A673 (cell line): ENCODE measurements around the gene CBX2. TPM values are rescaled to one million over a fixed set of nuclear protein-coding genes. Genes with fewer than 3 reads are reported as not detected.
A peak's percentile ranks its signal among the peaks of the same experiment; 100 is the strongest.

Experiments used
- BruUV-seq: library from RNA; stranded (reverse); fragments of 400-500 nt; replicated peaks from 2 replicates; lab custom pipeline; 2021; lab: Mats Ljungman, UMichigan
- CTCF ChIA-PET: fragments of 300-600 bp; sonication (Branson Sonifier 250); formaldehyde crosslinking; loops from one replicate; lab custom pipeline; 2022; ENCODE audit warnings: antibody characterized with exemption; lab: Charles Lee
- POLR2A ChIA-PET: fragments of 300-600 bp; sonication (Branson Sonifier 250); formaldehyde crosslinking; loops from one replicate; lab custom pipeline; 2022; ENCODE audit warnings: antibody characterized with exemption; ENCODE audit not compliant: low non-redundant PET; lab: Charles Lee
- DNase-seq: peaks from one replicate; pipeline ENCODE4 v3.0.0-alpha.2; 2015; ENCODE audit warnings: low spot score
- H3K27ac ChIP-seq: fragments of 200-600 bp; sonication (generic); 2 replicates; pipeline ENCODE4 v1.5.1; 2016; ENCODE audit warnings: mixed run types, low read depth, mild to moderate bottlenecking, mixed read lengths, antibody characterized with exemption, low read length; ENCODE audit not compliant: poor library complexity, severe bottlenecking
- H3K27me3 ChIP-seq: fragments of 200-600 bp; sonication (generic); replicated peaks from 2 replicates; pipeline ENCODE4 v1.6.1; 2017; ENCODE audit warnings: mixed run types, low read depth, mild to moderate bottlenecking, mixed read lengths, antibody characterized with exemption, low read length; ENCODE audit not compliant: insufficient read depth, poor library complexity
- H3K36me3 ChIP-seq: fragments of 200-600 bp; sonication (generic); 2 replicates; pipeline ENCODE4 v1.6.1; 2016; ENCODE audit warnings: mixed run types, mild to moderate bottlenecking, mixed read lengths, antibody characterized with exemption, low read length; ENCODE audit not compliant: insufficient read depth, poor library complexity, severe bottlenecking
- H3K4me1 ChIP-seq: fragments of 200-600 bp; sonication (generic); 2 replicates; pipeline ENCODE4 v1.6.1; 2017; ENCODE audit warnings: mixed run types, mild to moderate bottlenecking, mixed read lengths, antibody characterized with exemption, low read length; ENCODE audit not compliant: insufficient read depth, poor library complexity, severe bottlenecking
- H3K4me3 ChIP-seq: fragments of 200-600 bp; sonication (generic); 2 replicates; pipeline ENCODE4 v1.5.1; 2016; ENCODE audit warnings: low read depth, mixed run types, mild to moderate bottlenecking, mixed read lengths, low read length; ENCODE audit not compliant: poor library complexity, severe bottlenecking
- H3K9me3 ChIP-seq: fragments of 200-600 bp; sonication (generic); 2 replicates; pipeline ENCODE4 v1.6.1; 2016; ENCODE audit warnings: mixed run types, low read depth, mild to moderate bottlenecking, mixed read lengths, antibody characterized with exemption, low read length; ENCODE audit not compliant: poor library complexity, severe bottlenecking
- EZH2 ChIP-seq: fragments of 200-600 bp; sonication (generic); IDR thresholded peaks from 2 replicates; pipeline ENCODE4 v1.6.1; 2017; ENCODE audit warnings: borderline replicate concordance, low read depth, mild to moderate bottlenecking, mixed read lengths, antibody characterized with exemption, low read length; ENCODE audit not compliant: poor library complexity, severe bottlenecking
- intact Hi-C: fragments of 100-400 bp; cut with micrococcal nuclease; formaldehyde crosslinking; loops from one replicate; pipeline ENCODE4 v1.10.0; 2022; ENCODE audit not compliant: unreplicated experiment
- total RNA-seq: library from RNA; stranded (reverse); gene quantifications from 2 replicates; pipeline ENCODE4 v1.2.3, GENCODE V29; 2021
- TF ChIP-seq, protein P1 (sequence below): fragments of 300-800, 200-600 bp; sonication (generic); conservative IDR thresholded peaks from 2 replicates; pipeline ENCODE4 v1.5.1; 2017; ENCODE audit warnings: low read depth, mild to moderate bottlenecking, antibody characterized with exemption, low read length, moderate library complexity, mixed read lengths

CBX2 gene
- total RNA-seq, 1 experiment from 2014 or later: 59.5 TPM

- H3K27me3 ChIP-seq: no peaks in the 10 kb centered on the region
- no TSS peak for BruUV-seq
- peaks cover 38% of the 10 kb centered on the region for H3K4me1 ChIP-seq
- TF ChIP-seq, protein P1, sequence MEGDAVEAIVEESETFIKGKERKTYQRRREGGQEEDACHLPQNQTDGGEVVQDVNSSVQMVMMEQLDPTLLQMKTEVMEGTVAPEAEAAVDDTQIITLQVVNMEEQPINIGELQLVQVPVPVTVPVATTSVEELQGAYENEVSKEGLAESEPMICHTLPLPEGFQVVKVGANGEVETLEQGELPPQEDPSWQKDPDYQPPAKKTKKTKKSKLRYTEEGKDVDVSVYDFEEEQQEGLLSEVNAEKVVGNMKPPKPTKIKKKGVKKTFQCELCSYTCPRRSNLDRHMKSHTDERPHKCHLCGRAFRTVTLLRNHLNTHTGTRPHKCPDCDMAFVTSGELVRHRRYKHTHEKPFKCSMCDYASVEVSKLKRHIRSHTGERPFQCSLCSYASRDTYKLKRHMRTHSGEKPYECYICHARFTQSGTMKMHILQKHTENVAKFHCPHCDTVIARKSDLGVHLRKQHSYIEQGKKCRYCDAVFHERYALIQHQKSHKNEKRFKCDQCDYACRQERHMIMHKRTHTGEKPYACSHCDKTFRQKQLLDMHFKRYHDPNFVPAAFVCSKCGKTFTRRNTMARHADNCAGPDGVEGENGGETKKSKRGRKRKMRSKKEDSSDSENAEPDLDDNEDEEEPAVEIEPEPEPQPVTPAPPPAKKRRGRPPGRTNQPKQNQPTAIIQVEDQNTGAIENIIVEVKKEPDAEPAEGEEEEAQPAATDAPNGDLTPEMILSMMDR: no peak
- no peak for TF ChIP-seq EZH2
- intact Hi-C loops: no loop called here
- ChIA-PET CTCF (interaction anchor here (0.6 kb wide), 1 partner anchor 1599 kb away, joined by 4 read pairs; no protein-coding TSS in a partner anchor), POLR2A (no interaction called here)
- no peak for DNase-seq
- no peak overlapping the region for H3K4me3 ChIP-seq
- no peak overlapping the region for H3K27ac ChIP-seq
- no peaks in the 10 kb centered on the region for H3K9me3 ChIP-seq
- no peaks in the 10 kb centered on the region for H3K36me3 ChIP-seq
These were observed 28.5 kb downstream of the CBX2 start for GRCh38 chr17:79806446-79806760.

DNA sequence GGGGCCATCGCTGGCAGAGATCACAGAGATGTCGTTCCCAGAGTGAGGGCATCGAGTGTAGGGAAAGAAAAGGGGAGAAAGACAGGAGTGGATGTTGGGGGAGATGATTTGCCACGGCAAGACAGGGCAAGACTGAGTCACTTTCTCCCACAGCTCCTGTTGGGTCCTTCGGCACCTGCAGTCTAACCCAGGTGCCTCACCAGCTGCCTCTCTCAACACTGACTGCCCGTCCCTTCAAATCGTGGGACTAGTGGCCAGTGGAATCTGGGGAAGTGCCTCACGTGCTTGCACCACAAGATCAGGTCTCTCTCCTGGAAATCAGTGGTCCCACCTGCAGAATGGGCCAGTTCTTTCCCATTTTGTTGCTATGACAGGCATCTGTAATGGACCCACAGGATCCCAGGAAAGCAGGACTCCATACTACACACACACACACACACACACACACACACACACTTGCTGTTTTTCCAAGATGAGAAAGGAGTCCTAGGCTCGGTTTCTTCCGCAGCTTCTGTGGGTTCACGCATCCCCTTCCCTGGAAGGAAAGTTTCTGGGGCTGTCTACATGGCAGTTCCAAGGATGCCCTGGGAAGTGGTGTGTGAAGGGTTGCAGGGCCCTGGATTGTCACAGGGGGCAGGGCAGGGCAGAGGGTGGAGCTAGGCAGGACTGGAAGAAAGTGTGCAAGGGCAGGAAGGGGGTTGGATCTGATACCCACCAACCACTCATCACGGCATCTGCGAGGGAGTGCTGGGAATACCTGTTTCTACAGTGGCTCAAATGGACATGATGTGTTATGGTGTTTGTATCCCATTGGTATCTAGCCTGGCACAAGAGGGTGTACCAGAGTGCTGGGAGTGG, 29.1 kb downstream of the CBX2 start:
- intact Hi-C loops: no loop called here
- ChIA-PET POLR2A (no interaction called here), CTCF (interaction anchor here (0.7 to 1.2 kb wide), 2 partner anchors 29 to 38 kb away, joined by 3 to 4 read pairs; no protein-coding TSS in a partner anchor)
- TF ChIP-seq EZH2: no peak
- Histone ChIP-seq H3K27ac (no peak overlapping the region), H3K27me3 (no peaks in the 10 kb centered on the region), H3K4me1 (peaks cover 44% of the 10 kb centered on the region), H3K36me3 (no peaks in the 10 kb centered on the region), H3K9me3 (no peaks in the 10 kb centered on the region), H3K4me3 (no peak overlapping the region)
- no TSS peak for BruUV-seq
- DNase-seq: no peak

GRCh38 chr17:79808763-79809529, 31.0 kb downstream of the CBX2 start:
- no peak overlapping the region for H3K27ac ChIP-seq
- POLR2A ChIA-PET: interaction anchor here (0.5 kb wide), 1 partner anchor 27 kb away, joined by 3 read pairs; no protein-coding TSS in a partner anchor
- no peak for TF ChIP-seq EZH2
- TF ChIP-seq, protein P1: peak; percentile 57
- no peaks in the 10 kb centered on the region for H3K9me3 ChIP-seq
- no TSS peak for BruUV-seq
- H3K36me3 ChIP-seq: no peaks in the 10 kb centered on the region
- CTCF ChIA-PET: interaction anchor here (0.7 to 1.4 kb wide), 6 partner anchors 12 to 183 kb away, joined by 3 to 7 read pairs (median 4); partner anchors contain the start of gene CBX8
- H3K4me1 ChIP-seq: peaks cover 42% of the 10 kb centered on the region
- intact Hi-C loops: no loop called here
- H3K4me3 ChIP-seq: no peak overlapping the region
- H3K27me3 ChIP-seq: no peaks in the 10 kb centered on the region
- no peak for DNase-seq
